Gastroesophageal sphincter (tissue), 3 donors: ENCODE data around the gene RUNDC1.

ENCODE experiments used
- CTCF ChIP-seq, 4 experiments: fragments of 200-600 bp in 2 of 4; fragments of 450-650 bp in 2 of 4; sonication (generic) in 1 of 4; IDR thresholded peaks; one replicate each; pipeline ENCODE4 v1.5.1; 2017 to 2019; ENCODE audit warnings: antibody characterized with exemption in 4 of 4, mild to moderate bottlenecking in 2 of 4, moderate library complexity in 2 of 4
- POLR2A ChIP-seq, 2 donors: fragments of 450-650 bp; IDR thresholded peaks; one replicate each; pipeline ENCODE4 v1.6.1; 2017; ENCODE audit warnings: antibody characterized with exemption in 2 of 2, mild to moderate bottlenecking in 2 of 2, moderate library complexity in 1 of 2

GRCh38 chr17:43013296-43013695 is 32.9 kb downstream of the RUNDC1 start:
- TF ChIP-seq POLR2A (IDR thresholded peaks at IDR 0.05) (no peak), CTCF (IDR thresholded peaks at IDR 0.05) (no peak)
